ENCODE measurements around the gene CUL4A.

DNA sequence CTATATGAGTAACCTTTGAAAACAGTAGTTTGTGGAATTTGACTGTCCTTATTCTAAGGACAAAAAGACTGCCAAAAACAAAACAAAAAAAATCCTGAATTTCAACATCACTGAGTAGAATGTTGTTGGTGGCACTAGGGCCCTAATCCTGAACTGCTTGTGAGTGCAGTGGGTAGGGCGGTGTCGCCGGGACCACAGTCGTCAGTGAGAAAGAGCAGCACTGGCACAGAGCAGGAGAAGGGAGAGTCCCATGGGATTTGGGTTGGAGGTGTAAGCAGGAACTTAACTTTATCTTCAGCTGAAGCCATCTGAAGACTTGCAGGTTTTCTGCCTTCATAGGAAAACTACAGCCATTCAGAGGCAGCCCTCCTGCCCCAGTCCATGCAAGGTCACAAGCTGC lies 6.5 kb upstream of the CUL4A start:
- TF ChIP-seq POLR2A (IDR thresholded peaks at IDR 0.05; ENCODE audit: low read length): no peak
- no peak for TF ChIP-seq GATA1 (IDR thresholded peaks at IDR 0.05; ENCODE audit: low read depth, low read length)

All from erythroblast (primary cell).